HG02610 (cell line): ENCODE data around the gene TRIM10.
"Not testable (repeated sequence)": the region's sequence is repeated elsewhere in the genome, so short reads cannot be mapped to it uniquely, and the experiment has no call there.

Experiments used
- ATAC-seq: cut with Tn5 transposase; IDR thresholded peaks from one replicate; pipeline ENCODE4 v1.9.1; 2021; ENCODE audit warnings: mild to moderate bottlenecking, moderate library complexity; ENCODE audit not compliant: unreplicated experiment

Gene TRIM10

GRCh38 chr6:30172681-30173080 is 11.7 kb upstream of the TRIM10 start:
- no peak for ATAC-seq

GRCh38 chr6:30171677-30172471 is 10.9 kb upstream of the TRIM10 start:
- no peak for ATAC-seq

DNA sequence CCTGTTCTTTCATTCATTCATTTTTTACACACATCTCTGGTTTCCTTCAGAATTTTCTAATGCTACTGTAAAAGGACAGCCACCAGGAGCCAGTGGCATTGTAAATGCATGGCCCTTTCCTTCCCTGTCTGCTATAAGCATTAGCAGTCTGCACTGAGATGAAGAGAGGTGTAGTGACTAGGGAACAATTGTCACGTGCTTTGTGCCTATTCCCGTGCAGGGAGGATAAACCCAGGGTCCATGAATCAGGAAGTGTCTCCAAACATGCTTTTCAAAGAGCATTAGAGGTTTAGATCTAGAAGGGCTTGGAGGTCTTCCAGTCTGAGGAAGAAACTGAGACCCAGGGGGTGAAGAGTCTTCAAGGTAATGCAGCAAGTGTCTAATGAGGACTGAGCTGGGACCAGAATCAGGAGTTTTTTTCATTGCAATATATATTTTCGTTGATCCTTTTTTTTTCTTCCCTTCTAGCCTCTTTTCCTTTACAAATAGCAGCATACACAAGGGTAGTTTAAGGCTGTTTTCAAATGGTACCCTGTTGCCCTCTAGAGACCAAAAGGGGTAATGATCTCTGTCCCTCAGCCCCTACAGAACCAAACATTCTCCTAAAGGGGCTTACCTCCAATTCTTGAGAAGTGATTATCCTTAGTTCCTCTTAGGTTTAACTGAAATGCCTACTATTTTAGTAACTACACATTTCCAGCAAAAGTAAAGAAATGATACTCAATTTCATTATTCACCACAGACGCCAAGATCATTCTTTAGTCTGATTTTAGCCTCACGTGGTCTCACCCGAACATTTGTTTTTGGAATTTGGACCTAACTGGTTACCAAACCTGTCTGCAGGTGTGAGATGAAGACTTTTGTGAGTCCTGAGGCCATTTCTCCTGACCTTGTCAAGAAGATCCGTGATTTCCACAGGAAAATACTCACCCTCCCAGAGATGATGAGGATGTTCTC is 8.9 kb upstream of the TRIM10 start:
- ATAC-seq: peak; percentile 44

DNA sequence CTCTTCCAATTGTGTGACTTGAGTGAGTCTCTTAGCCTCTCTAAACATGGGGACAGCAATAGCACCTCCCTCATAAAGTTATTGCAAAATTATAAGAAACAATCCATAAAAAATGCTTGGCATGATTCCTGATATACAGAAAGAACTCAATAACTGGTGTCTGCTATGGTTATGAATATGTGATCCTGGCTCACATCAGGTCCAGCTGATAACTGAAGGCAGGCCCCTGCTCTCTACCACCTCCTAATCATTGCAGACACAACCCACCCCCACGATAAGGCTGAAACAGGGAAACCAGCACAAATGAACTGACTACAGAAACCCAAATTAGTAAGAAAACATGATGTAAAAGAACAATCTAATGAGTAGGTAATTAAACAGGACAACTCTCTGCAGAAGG is 7.7 kb upstream of the TRIM10 start:
- ATAC-seq: no peak

- ATAC-seq: no peak
These were observed 6.1 kb upstream of the TRIM10 start for GRCh38 chr6:30167101-30167500.

DNA sequence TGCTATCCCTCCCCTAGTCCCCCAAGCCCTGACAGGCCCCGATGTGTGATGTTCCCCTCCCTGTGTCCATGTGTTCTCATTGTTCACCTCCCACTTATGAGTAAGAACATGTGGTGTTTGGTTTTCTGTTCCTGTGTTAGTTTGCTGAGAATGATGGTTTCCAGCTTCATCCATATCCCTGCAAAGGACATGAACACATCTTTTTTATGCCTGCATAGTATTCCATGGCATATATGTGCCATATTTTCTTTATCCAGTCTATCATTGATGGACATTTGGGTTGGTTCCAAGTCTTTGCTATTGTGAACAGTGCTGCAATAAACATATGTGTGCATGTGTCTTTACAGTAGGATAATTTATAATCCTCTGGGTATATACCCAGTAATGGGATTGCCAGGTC is 4.2 kb upstream of the TRIM10 start:
- ATAC-seq: not testable (repeated sequence)

GRCh38 chr6:30164714-30165113 is 3.7 kb upstream of the TRIM10 start:
- ATAC-seq: no peak

DNA sequence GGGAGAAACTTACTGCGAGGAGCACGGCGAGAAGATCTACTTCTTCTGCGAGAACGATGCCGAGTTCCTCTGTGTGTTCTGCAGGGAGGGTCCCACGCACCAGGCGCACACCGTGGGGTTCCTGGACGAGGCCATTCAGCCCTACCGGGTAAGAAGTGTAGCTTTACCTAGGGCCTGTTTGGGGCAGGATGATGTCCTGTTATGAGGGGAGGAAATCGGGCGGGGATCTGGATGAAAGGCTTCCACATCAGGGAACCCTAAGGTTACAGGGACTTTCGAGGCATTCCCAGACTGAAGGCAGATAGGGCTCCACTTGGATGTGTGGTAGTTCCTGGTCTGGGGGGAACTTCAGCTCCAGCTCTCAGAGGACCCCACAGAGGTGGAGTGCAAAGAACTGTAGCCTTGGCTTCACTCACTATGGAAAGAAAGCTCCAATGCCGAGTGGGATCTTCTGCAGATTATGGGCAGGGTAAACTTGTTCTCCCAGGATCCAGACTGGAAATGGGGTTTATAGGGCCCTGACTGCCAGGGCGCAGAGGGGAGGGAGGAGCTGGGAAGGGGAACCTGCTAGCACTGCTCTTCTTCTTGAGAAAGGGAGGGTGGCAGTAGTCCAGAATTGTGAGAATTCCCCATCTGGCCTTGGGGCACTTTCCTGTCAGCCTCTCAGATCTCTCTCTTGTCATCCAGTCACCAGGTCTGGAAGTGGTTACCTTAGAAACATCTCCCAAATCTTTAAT is 3.1 kb upstream of the TRIM10 start:
- ATAC-seq: no peak

GRCh38 chr6:30163090-30163917 is 2.3 kb upstream of the TRIM10 start, which contains the start of gene TRIM15:
TRIM15 (plus strand) TSS chr6:30163546; CDS start chr6:30163685, 139 bp downstream.
- no peak for ATAC-seq

- ATAC-seq: no peak
These were observed 1.5 kb upstream of the TRIM10 start for GRCh38 chr6:30162265-30163089.

GRCh38 chr6:30160008-30160784 is 815 bp downstream of the TRIM10 start:
- ATAC-seq: no peak

- no peak for ATAC-seq
These were observed 2.5 kb downstream of the TRIM10 start for GRCh38 chr6:30158475-30159040.

GRCh38 chr6:30157999-30158398 is 3.0 kb downstream of the TRIM10 start:
- no peak for ATAC-seq

GRCh38 chr6:30157581-30157980 is 3.4 kb downstream of the TRIM10 start:
- no peak for ATAC-seq

DNA sequence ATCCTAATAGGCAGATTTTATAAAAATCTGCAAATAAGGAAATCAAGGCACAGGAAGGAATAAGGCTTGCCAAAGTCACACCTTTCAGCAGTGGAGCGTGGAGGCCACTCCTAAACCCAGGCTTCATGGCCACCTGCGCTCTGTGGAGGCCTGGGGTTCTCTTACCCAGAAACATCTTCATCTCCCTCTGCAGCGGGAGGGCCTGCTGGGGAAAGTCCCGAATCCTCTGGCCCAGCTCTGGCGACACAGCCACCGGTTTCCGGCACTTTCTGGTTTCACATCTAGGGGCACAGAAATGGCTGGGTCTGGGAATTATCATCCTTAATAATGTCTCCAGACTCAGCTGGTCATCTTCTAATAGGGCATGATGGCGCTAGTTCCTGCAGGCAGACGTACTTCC is 4.2 kb downstream of the TRIM10 start:
- ATAC-seq: no peak

DNA sequence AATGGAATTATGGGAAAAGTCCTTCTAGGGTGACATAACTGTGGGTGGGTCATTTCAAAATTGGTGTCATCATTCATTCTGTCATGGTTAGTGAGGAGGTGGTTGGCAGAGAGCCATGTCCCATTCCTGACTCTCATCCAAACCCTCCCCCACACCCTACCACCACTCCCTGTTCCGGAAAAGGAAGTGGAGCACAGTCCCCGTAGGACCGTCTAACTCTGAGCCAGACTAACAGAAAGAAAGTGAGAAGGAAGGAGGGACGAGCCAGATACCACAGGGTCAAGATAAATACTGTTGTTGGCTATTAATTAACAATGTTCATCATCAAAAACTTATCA is 4.8 kb downstream of the TRIM10 start:
- no peak for ATAC-seq

DNA sequence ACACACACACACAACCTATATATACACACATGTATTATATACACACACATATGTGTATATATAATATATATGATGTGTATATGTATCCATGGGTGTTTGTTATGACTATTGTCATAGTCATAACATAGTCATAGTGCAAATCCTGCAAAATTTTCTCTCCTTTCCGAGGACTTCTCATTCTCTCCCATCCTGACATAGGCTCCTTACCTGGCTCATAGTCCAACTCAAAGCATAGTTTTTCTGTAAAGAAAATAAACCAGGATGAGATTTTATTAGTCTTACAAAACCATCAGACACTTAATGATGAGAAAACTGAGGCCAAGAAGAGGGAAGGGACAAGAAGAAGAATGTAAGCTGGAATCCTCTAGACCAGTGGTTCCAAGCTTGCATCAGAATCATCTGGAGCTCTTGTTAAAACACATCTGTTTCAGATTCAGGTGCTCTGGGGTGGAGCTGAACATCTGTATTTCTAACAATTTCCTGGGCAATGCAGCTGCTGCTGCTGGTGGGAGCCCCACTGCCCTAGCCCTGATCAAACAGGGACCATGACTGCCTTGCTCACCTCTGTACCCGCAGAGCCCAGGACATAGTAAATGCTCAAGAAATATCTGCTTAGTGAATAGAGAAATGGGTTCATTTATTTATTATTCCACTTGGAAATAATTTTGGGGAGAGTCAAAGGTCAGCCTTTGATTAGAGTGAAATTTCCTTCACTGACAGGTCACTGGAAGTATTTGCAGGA is 5.3 kb downstream of the TRIM10 start:
- ATAC-seq: no peak
